22Rv1 (cell line): ENCODE measurements around the gene SPINK4.
A peak's percentile ranks its signal among the peaks of the same experiment; 100 is the strongest.

ENCODE experiments used
- H3K27ac ChIP-seq: fragments of 450-650 bp; 2 replicates; pipeline ENCODE4 v1.5.1; 2017
- CTCF ChIP-seq: fragments of 450-650 bp; IDR thresholded peaks from 2 replicates; pipeline ENCODE4 v1.5.1; 2017; ENCODE audit warnings: mild to moderate bottlenecking
- ZFX ChIP-seq: fragments of 450-650 bp; IDR thresholded peaks from 2 replicates; pipeline ENCODE4 v1.6.1; 2017; ENCODE audit warnings: antibody characterized with exemption, borderline replicate concordance

SPINK4 gene

GRCh38 chr9:33222031-33222430 lies 17.9 kb upstream of the SPINK4 start:
- no peak overlapping the region for H3K27ac ChIP-seq
- no peak for TF ChIP-seq CTCF
- no peak for TF ChIP-seq ZFX

GRCh38 chr9:33223696-33224095 lies 16.3 kb upstream of the SPINK4 start:
- no peak overlapping the region for H3K27ac ChIP-seq
- no peak for TF ChIP-seq ZFX
- TF ChIP-seq CTCF, result no peak

- no peak overlapping the region for H3K27ac ChIP-seq
- TF ChIP-seq ZFX, result no peak
- peak; percentile 91 for TF ChIP-seq CTCF
Measured at GRCh38 chr9:33225319-33226147, 14.4 kb upstream of the SPINK4 start.

- no peak overlapping the region for H3K27ac ChIP-seq
Measured at GRCh38 chr9:33227008-33227398, 13.0 kb upstream of the SPINK4 start.

GRCh38 chr9:33227741-33228140 lies 12.2 kb upstream of the SPINK4 start:
- TF ChIP-seq ZFX, result no peak
- no peak for TF ChIP-seq CTCF
- H3K27ac ChIP-seq, result no peak overlapping the region

More at GRCh38 chr9:33227008-33227398, 13.0 kb upstream of the SPINK4 start:
- TF ChIP-seq ZFX (no peak), CTCF (no peak)

GRCh38 chr9:33228606-33229005 lies 11.4 kb upstream of the SPINK4 start:
- peak overlapping the region; percentile 62 for H3K27ac ChIP-seq
- no peak for TF ChIP-seq ZFX
- no peak for TF ChIP-seq CTCF

GRCh38 chr9:33229359-33230114 lies 10.4 kb upstream of the SPINK4 start:
- peak overlapping the region; percentile 62 for H3K27ac ChIP-seq
- TF ChIP-seq CTCF (peak; percentile 79), ZFX (no peak)
